Measurements from ENCODE around the gene EFHC1.

- TF ChIP-seq CTCF (IDR thresholded peaks at IDR 0.05) = no peak
- TF ChIP-seq POLR2A (IDR thresholded peaks at IDR 0.05) = no peak
Measured at GRCh38 chr6:52509281-52510212, 89.4 kb downstream of the EFHC1 start.
